Activated CD4-positive, CD25-positive, alpha-beta regulatory T cell treated with anti-CD3 and anti-CD28 coated beads, Interleukin-2, amount 50 U/mL, for 72 hours (primary cell): ENCODE results near the gene ZNF425.
"Not testable (repeated sequence)": the region's sequence is repeated elsewhere in the genome, so short reads cannot be mapped to it uniquely, and the experiment has no call there.

ENCODE experiments used
- DNase-seq: peaks from one replicate; pipeline ENCODE4 v3.0.0; 2021

ZNF425 gene

DNA sequence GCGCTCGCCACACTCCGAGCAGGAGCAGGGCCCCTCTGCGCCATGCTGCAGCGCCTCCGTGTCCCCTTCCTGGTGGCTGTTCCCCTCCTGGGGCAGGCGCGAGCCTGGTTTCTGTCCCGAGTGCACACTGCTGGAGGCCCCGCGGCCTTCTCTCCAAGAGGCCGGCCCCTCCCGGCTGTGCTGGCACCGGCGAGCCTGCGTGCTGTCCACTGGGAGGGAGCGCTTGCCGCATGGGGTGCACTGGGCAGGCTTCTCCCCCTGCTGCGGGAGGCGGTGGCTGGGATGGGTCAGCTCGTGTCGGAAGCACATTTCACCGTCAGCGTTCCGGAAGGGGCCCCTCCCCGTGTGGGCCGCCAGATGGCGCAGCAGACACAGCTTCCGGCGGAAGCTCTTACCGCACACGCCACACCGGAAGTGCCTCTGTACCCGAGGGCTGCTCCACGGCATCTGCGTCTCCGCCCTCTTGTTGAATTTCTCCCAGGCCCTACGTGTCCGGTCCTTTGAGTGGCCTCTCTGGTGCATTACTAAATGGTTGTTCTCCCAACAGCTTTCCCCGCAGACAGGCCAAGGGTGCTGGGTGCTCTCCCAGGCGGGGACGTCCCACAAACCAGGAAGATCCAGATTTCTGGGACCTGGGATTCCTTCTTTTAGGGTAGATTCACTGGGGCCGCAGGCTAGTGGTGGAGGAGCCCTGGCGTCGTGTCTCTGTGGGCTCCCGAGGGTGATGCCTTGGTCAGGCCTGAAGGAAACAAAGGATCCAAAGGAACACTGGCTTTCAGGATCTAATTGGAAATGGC lies 54.3 kb downstream of the ZNF425 start:
- DNase-seq, result peak; percentile 61

DNA sequence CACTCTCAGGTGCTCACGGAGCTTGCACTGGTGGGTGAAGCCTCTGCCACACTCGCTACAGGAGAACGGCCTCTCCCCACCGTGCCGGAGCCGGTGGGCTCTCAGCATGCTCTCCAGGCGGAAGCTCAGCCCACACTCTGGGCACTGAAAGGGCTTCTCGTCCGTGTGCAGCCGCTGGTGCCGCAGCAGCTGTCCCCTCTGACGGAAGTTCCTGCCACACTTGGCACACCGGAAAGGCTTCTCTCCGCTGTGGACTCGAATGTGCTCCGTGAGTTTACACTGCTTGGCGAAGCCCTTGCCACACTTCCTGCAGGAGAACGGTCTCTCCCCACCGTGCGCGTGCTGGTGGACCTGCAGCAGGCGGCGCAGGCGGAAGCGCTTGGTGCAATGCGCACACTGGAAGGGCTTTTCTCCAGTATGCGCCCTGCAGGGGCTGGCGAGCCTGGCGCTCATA lies 54.9 kb downstream of the ZNF425 start:
- DNase-seq, result no peak

DNA sequence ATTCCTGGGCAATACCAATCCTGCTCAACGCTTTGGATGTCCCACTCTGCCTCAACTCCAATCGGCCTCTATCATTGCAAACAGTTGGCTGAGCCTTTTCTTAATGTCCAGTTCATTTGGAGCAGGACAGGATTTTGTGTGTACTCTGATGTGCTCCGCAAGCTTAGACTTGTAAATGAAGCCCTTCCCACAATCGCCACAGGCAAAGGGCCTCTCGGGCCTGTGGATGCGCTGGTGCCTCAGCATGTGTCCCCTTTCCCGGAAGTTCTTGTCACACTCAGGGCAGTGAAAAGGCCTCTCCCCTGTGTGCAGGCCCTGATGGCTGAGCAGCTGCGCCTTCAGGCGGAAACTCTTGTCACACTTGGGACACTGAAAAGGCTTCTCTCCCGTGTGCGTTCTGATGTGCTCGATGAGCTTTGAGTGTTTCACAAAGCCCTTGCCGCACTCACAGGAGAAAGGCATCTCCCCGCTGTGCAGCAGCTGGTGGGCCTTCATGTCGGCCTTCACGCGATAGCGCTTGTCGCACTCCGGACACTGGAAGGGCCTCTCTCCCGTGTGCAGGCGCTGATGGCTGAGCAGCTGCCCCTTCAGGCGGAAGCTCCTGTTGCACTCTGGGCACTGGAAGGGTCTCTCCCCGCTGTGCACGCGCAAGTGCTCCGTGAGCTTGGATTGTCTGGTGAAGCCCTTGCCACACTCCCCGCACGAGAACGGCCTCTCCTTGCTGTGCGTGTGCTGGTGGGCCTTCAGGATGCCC lies 55.6 kb downstream of the ZNF425 start:
- DNase-seq, result no peak

DNA sequence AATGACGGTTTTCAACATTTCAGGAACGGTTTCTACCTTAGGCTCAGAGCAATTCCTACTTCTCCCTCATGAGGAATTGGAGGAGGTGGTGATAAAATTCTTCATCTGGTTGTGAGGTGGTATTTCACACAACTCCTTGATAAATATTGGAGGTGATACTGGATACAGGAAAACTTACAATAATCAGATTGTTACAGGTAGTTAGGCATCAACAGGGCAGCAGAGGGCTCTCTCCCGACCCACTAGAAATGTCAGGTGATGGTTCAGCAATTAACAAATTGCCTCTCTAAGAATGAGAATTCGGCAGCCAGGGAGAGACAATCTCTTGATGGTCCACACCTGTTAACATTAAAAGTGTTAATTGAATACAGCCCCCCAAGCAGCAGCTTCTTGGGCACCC lies 58.3 kb downstream of the ZNF425 start:
- no peak for DNase-seq

DNA sequence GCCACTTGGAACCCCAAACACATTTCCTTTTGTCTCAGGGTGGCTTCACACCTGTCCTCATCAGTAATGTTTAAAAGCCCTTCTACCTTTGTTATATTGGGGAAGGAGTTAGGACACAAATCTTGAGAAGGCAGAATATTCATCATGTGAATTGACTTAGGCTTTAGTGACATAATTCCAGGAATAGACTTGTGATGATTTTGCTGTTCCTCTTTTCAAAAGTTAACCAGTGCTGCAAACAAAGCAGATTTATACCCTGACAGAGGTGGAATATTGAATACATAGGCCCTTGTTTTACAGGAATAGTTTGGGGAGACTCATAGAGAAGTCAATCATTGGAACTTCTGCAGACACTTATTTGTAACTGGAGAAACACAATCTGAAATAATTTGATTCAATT lies 62.6 kb downstream of the ZNF425 start:
- no peak for DNase-seq

DNA sequence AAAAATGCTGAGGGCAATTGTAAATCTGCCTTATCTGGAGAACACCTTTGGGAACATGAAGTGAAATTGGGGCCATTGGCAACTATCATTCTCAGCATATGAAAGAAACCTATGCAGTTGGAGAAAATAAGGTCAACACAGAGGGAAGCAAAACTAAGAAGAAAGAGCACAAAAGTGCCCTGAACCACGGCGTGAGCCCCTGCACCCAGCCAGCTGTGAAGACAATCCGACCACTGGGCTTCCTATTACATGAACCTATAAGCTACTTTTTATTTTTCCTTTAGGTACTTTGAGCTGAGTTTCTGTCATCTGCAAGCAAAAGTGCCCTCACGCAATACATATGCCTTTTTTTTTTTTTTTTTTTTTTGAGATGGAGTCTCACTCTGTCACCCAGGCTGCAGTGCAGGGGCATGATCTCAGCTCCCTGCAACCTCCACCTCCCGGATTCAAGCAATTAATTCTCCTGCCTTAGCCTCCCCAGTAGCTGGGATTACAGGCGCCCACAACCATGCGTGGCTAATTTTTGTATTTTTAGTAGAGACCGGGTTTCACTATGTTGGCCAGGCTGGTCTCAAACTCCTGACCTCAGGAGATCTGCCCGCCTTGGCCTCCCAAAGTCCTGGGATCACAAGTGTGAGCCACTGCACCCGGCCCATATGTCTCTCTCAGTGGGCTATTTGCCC lies 63.8 kb downstream of the ZNF425 start:
- not testable (repeated sequence) for DNase-seq

DNA sequence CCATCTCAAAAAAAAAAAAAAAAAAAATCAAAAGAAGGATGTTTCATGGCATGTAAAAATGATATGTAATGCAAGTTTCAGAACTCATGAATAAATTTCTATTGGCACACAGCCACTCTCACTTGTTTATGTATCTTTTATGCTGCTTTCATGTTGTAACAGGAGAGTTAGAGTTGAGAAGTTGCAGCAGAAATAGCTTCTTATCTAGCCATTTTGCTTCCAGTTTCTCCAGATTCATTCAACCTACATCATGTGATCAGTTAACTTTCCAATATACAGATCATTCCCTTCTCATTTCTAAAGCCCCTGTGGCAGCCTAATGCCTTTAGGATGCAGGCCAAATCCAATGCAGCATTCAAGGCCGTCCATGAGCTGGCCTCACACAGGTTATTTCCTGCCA lies 66.0 kb downstream of the ZNF425 start:
- DNase-seq, result no peak

DNA sequence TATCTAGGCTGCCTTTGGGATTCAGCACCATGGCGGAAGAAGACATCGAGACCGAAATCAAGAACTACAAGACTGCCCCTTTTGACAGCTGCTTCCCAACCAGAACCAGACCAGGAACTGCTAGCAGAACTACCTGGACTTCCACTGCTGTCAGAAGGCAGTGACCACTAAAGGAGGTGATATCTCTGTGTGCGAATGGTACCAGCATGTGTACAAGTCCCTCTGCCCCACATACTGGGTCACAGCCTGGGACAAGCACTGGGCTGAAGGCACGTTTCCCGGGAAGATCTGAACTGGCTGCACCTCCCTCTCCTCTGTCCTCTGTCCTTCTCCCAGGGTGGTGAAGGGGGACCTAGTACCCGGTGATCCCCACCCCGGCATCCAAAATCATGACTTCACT lies 72.2 kb downstream of the ZNF425 start:
- DNase-seq, result no peak

DNA sequence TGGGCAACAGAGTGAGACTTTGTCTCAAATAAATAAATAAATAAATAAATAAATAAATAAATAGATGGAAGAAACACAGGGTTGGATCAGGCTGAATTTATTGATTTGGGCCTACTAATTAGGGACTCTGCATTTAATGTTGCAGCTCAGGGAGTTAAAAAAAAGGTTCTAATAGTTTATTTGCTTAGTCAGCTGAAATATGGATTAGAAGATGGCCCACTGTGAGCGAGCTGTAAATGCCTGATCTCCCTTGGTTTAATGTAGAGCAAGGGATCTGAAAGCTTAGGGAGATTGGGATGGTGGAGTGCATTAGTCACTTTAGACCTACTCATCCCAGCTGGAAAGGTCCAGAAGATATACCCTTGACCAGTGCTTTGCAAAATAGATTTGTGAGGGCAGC lies 72.7 kb downstream of the ZNF425 start:
- DNase-seq, result no peak
